PC-3 (cell line): ENCODE measurements around the gene MRI1. TPM values are rescaled to one million over a fixed set of nuclear protein-coding genes. Genes with fewer than 3 reads are reported as not detected.

Experiments used
- ATAC-seq: fragments of 200-7000 bp; cut with Tn5 transposase; 2 replicates; pipeline ENCODE4 v1.9.1; 2020; ENCODE audit warnings: mild to moderate bottlenecking, moderate library complexity
- BruUV-seq: library from RNA; stranded (reverse); fragments of 400-500 nt; replicated peaks from 2 replicates; lab custom pipeline; 2021; lab: Mats Ljungman, UMichigan
- CTCF ChIA-PET: fragments of 300-600 bp; sonication (Branson Sonifier 250); formaldehyde crosslinking; loops from one replicate; lab custom pipeline; 2022; ENCODE audit warnings: antibody characterized with exemption; lab: Charles Lee
- POLR2A ChIA-PET: fragments of 300-600 bp; sonication (Branson Sonifier 250); formaldehyde crosslinking; loops from one replicate; lab custom pipeline; 2022; ENCODE audit warnings: antibody characterized with exemption; ENCODE audit not compliant: unreplicated experiment; lab: Charles Lee
- DNase-seq: peaks from one replicate; pipeline ENCODE4 v3.0.0-alpha.2; 2015
- H2AFZ ChIP-seq: fragments of 300-600 bp; sonication (generic); 2 replicates; pipeline ENCODE4 v1.6.0; 2016; ENCODE audit warnings: antibody characterized with exemption, low read length
- H3F3A ChIP-seq: fragments of 300-600 bp; sonication (generic); one replicate; pipeline ENCODE4 v1.6.0; 2017; ENCODE audit warnings: antibody characterized with exemption, low read length, control low read depth, mild to moderate bottlenecking; ENCODE audit not compliant: unreplicated experiment
- H3K27ac ChIP-seq: fragments of 300-600 bp; sonication (generic); 2 replicates; pipeline ENCODE4 v1.5.1; 2016; ENCODE audit warnings: mild to moderate bottlenecking, low read length
- H3K27me3 ChIP-seq: fragments of 300-600 bp; sonication (generic); 2 replicates; pipeline ENCODE4 v1.6.1; 2016; ENCODE audit warnings: low read length, mixed read lengths
- H3K36me3 ChIP-seq: fragments of 300-600 bp; sonication (generic); 2 replicates; pipeline ENCODE4 v1.6.1; 2016; ENCODE audit warnings: low read depth, mixed run types, low read length, mixed read lengths
- H3K4me1 ChIP-seq: fragments of 300-600 bp; sonication (generic); 2 replicates; pipeline ENCODE4 v1.5.1; 2016; ENCODE audit warnings: low read length; ENCODE audit not compliant: insufficient read depth
- H3K4me2 ChIP-seq: fragments of 300-600 bp; sonication (generic); 2 replicates; pipeline ENCODE4 v1.6.0; 2016; ENCODE audit warnings: low read length
- H3K4me3 ChIP-seq: fragments of 300-600 bp; sonication (generic); 2 replicates; pipeline ENCODE4 v1.5.1; 2016; ENCODE audit warnings: mild to moderate bottlenecking, low read length, mixed read lengths
- H3K79me2 ChIP-seq: fragments of 300-600 bp; sonication (generic); 2 replicates; pipeline ENCODE4 v1.6.1; 2017; ENCODE audit warnings: low read length, mixed read lengths
- H3K9ac ChIP-seq: fragments of 300-600 bp; sonication (generic); 2 replicates; pipeline ENCODE4 v1.6.0; 2016; ENCODE audit warnings: mild to moderate bottlenecking, low read length
- H3K9me2 ChIP-seq: fragments of 300-600 bp; sonication (generic); replicated peaks from 2 replicates; pipeline ENCODE4 v1.6.1; 2016; ENCODE audit warnings: mixed run types, low read length, mixed read lengths
- H3K9me3 ChIP-seq: fragments of 300-600 bp; sonication (generic); 2 replicates; pipeline ENCODE4 v1.6.1; 2016; ENCODE audit warnings: low read length, mixed read lengths
- H4K20me1 ChIP-seq: fragments of 300-600 bp; sonication (generic); 2 replicates; pipeline ENCODE4 v1.6.1; 2016; ENCODE audit warnings: low read length, mixed read lengths
- CTCF ChIP-seq: fragments of 300-600 bp; sonication (generic); conservative IDR thresholded peaks from 2 replicates; pipeline ENCODE4 v1.5.1; 2017; ENCODE audit warnings: antibody characterized with exemption, low read depth, mild to moderate bottlenecking, low read length
- EZH2 ChIP-seq: fragments of 300-600 bp; sonication (generic); IDR thresholded peaks from one replicate; pipeline ENCODE4 v1.6.1; 2017; ENCODE audit warnings: antibody characterized with exemption, mild to moderate bottlenecking, low read length; ENCODE audit not compliant: unreplicated experiment
- EZH2phosphoT487 ChIP-seq: fragments of 300-600 bp; sonication (generic); IDR thresholded peaks from 2 replicates; pipeline ENCODE4 v1.6.1; 2018; ENCODE audit warnings: mild to moderate bottlenecking, antibody characterized with exemption, low read length, borderline replicate concordance
- intact Hi-C: fragments of 100-400 bp; cut with micrococcal nuclease; formaldehyde crosslinking; loops from 2 replicates; pipeline ENCODE4 v1.9.0; 2023
- total RNA-seq: library from RNA; depleted of rRNA; stranded (reverse); fragments of >200 nt; gene quantifications from 2 replicates; pipeline ENCODE4 v1.2.3, GENCODE V29; 2014

The MRI1 gene
- total RNA-seq, 1 experiment from 2014 or later, result 85.2 TPM

- no peaks in the 10 kb centered on the region for H3K9me3 ChIP-seq
- H3K4me3 ChIP-seq, result no peak overlapping the region
- H2AFZ ChIP-seq, result 0 out of 2 replicates have a peak overlapping the region, but pooled peaks have one; percentile 10
- no peaks in the 10 kb centered on the region for H3K9me2 ChIP-seq
- DNase-seq, result peak; percentile 89
- H3K4me1 ChIP-seq, result peaks cover 23% of the 10 kb centered on the region
- no peak overlapping the region for H3K27ac ChIP-seq
- H3F3A ChIP-seq, result peaks cover 7% of the 10 kb centered on the region
- no peaks in the 10 kb centered on the region for H3K36me3 ChIP-seq
- intact Hi-C loops, result loop anchor here (1.0 to 5.0 kb wide), 2 partner anchors 121 to 441 kb away; no protein-coding TSS in a partner anchor
- H4K20me1 ChIP-seq, result no peaks in the 10 kb centered on the region
- H3K4me2 ChIP-seq, result no peak overlapping the region
- H3K9ac ChIP-seq, result no peak overlapping the region
- no peaks in the 10 kb centered on the region for H3K79me2 ChIP-seq
- CTCF ChIA-PET, result interaction anchor here (0.5 to 0.9 kb wide), 4 partner anchors 119 to 643 kb away, joined by 3 to 6 read pairs (median 3); no protein-coding TSS in a partner anchor
- TF ChIP-seq EZH2 (no peak), CTCF (peak; percentile 78)
- peak; percentile 67 for ATAC-seq
- POLR2A ChIA-PET, result interaction anchor here (0.6 kb wide), 1 partner anchor 549 kb away, joined by 3 read pairs; no protein-coding TSS in a partner anchor
- H3K27me3 ChIP-seq, result no peaks in the 10 kb centered on the region
- no TSS peak for BruUV-seq
Observed at GRCh38 chr19:13718733-13719132, 45.6 kb upstream of the MRI1 start.

GRCh38 chr19:13722146-13722545 is 42.2 kb upstream of the MRI1 start:
- no peak for TF ChIP-seq EZH2phosphoT487
- TF ChIP-seq CTCF, result no peak
- intact Hi-C loops, result no loop called here
- ChIA-PET POLR2A (no interaction called here), CTCF (interaction anchor here (0.9 kb wide), 1 partner anchor 110 kb away, joined by 3 read pairs; no protein-coding TSS in a partner anchor)
- Histone ChIP-seq H3K9ac (no peak overlapping the region), H2AFZ (no peak overlapping the region), H3K36me3 (no peaks in the 10 kb centered on the region), H3K4me2 (no peak overlapping the region), H3K9me2 (no peaks in the 10 kb centered on the region), H3K27me3 (no peaks in the 10 kb centered on the region), H3F3A (peaks cover under 1% of the 10 kb centered on the region), H4K20me1 (no peaks in the 10 kb centered on the region), H3K9me3 (no peaks in the 10 kb centered on the region), H3K4me1 (peaks cover 15% of the 10 kb centered on the region), H3K4me3 (no peak overlapping the region), H3K79me2 (no peaks in the 10 kb centered on the region), H3K27ac (no peak overlapping the region)
- no peak for ATAC-seq
- no TSS peak for BruUV-seq
- no peak for DNase-seq

GRCh38 chr19:13723206-13723605 is 41.1 kb upstream of the MRI1 start:
- CTCF ChIA-PET, result no interaction called here

More at GRCh38 chr19:13723206-13723605, 41.1 kb upstream of the MRI1 start:
- Histone ChIP-seq H3K27ac (no peak overlapping the region), H2AFZ (no peak overlapping the region), H3K79me2 (no peaks in the 10 kb centered on the region), H3K4me1 (peaks cover 5% of the 10 kb centered on the region), H3K9me2 (no peaks in the 10 kb centered on the region), H3K9ac (no peak overlapping the region), H3K4me2 (no peak overlapping the region), H4K20me1 (no peaks in the 10 kb centered on the region), H3K36me3 (no peaks in the 10 kb centered on the region), H3K9me3 (no peaks in the 10 kb centered on the region), H3K27me3 (no peaks in the 10 kb centered on the region), H3F3A (no peaks in the 10 kb centered on the region), H3K4me3 (no peak overlapping the region)
- ATAC-seq (no peak), DNase-seq (peak; percentile 24)
- intact Hi-C loops, result no loop called here
- TF ChIP-seq EZH2, result no peak
- POLR2A ChIA-PET, result no interaction called here
- no TSS peak for BruUV-seq
